Smooth muscle cell (in vitro differentiated cells): Measurements from ENCODE around the gene TBC1D9. TPM values are rescaled to one million over a fixed set of nuclear protein-coding genes. Genes with fewer than 3 reads are reported as not detected.

Source experiments
- DNase-seq: peaks from one replicate; lab custom pipeline; 2025; ENCODE audit not compliant: unreplicated experiment; lab: John Stamatoyannopoulos, UW
- H2AFZ ChIP-seq: fragments of 200-600 bp; sonication (generic); 2 replicates; pipeline ENCODE4 v1.6.0; 2016; ENCODE audit warnings: antibody characterized with exemption, low read depth, mild to moderate bottlenecking
- H3F3A ChIP-seq: fragments of 200-600 bp; sonication (generic); 2 replicates; pipeline ENCODE4 v1.6.0; 2017; ENCODE audit warnings: antibody characterized with exemption, low read depth
- H3K27ac ChIP-seq: fragments of 200-600 bp; sonication (generic); 2 replicates; pipeline ENCODE4 v1.5.1; 2016; ENCODE audit warnings: low read depth, mild to moderate bottlenecking
- H3K27me3 ChIP-seq: fragments of 200-600 bp; sonication (generic); 2 replicates; pipeline ENCODE4 v1.6.1; 2016; ENCODE audit warnings: low read depth, mild to moderate bottlenecking
- H3K36me3 ChIP-seq: fragments of 200-600 bp; sonication (generic); 2 replicates; pipeline ENCODE4 v1.5.1; 2016; ENCODE audit warnings: low read depth
- H3K4me1 ChIP-seq: fragments of 200-600 bp; sonication (generic); 2 replicates; pipeline ENCODE4 v1.5.1; 2016; ENCODE audit warnings: low read depth
- H3K4me2 ChIP-seq: fragments of 200-600 bp; sonication (generic); 2 replicates; pipeline ENCODE4 v1.6.0; 2016; ENCODE audit warnings: mild to moderate bottlenecking
- H3K4me3 ChIP-seq: fragments of 200-600 bp; sonication (generic); 2 replicates; pipeline ENCODE4 v1.5.1; 2016; ENCODE audit warnings: mild to moderate bottlenecking
- H3K79me2 ChIP-seq: fragments of 200-600 bp; sonication (generic); 2 replicates; pipeline ENCODE4 v1.6.0; 2016; ENCODE audit warnings: low read depth, mild to moderate bottlenecking
- H3K9ac ChIP-seq: fragments of 200-600 bp; sonication (generic); 2 replicates; pipeline ENCODE4 v1.6.0; 2016; ENCODE audit warnings: low read depth
- H3K9me3 ChIP-seq: fragments of 200-600 bp; sonication (generic); replicated peaks from 2 replicates; pipeline ENCODE4 v1.5.1; 2016; ENCODE audit warnings: low read depth
- H4K20me1 ChIP-seq: fragments of 200-600 bp; sonication (generic); 2 replicates; pipeline ENCODE4 v1.6.0; 2016; ENCODE audit warnings: low read depth
- CTCF ChIP-seq: fragments of 200-600 bp; sonication (generic); IDR thresholded peaks from 2 replicates; pipeline ENCODE4 v1.5.1; 2017; ENCODE audit warnings: borderline replicate concordance, mild to moderate bottlenecking, antibody characterized with exemption; ENCODE audit not compliant: insufficient read depth, poor library complexity, severe bottlenecking
- WGBS: methylation state at CpG from one replicate; pipeline ENCODE4 v1.1.7; 2016; ENCODE audit warnings: low lambda C conversion rate; 5-methylcytosine and 5-hydroxymethylcytosine counted together
- polyA plus RNA-seq: library from polyadenylated mRNA; unstranded; fragments of >200 nt; fragmentation: Nextera tagmentation; extraction: Ambion mirVana; gene quantifications from 2 replicates; pipeline ENCODE4 v1.2.1, GENCODE V29; 2016
- total RNA-seq: library from RNA; depleted of rRNA; stranded (reverse); fragments of >200 nt; gene quantifications from 2 replicates; pipeline ENCODE4 v1.2.3, GENCODE V29; 2014

The TBC1D9 gene
- total and polyA plus RNA-seq, 2 experiments from 2014 or later: 9.1 to 39.5 TPM

GRCh38 chr4:140680686-140681085, 75.5 kb downstream of the TBC1D9 start:
- Histone ChIP-seq H4K20me1 (no peaks in the 10 kb centered on the region), H3K27me3 (no peaks in the 10 kb centered on the region), H3K36me3 (no peaks in the 10 kb centered on the region), H3F3A (no peaks in the 10 kb centered on the region), H3K4me3 (no peak overlapping the region), H3K27ac (no peak overlapping the region), H3K79me2 (no peaks in the 10 kb centered on the region), H2AFZ (no peak overlapping the region), H3K9ac (no peak overlapping the region), H3K4me2 (no peak overlapping the region), H3K4me1 (no peaks in the 10 kb centered on the region), H3K9me3 (no peaks in the 10 kb centered on the region)
- no peak for DNase-seq
- TF ChIP-seq CTCF: no peak
- 100% methylated on average over 1 of the region's 1 CpG for WGBS

- no peaks in the 10 kb centered on the region for H3K27me3 ChIP-seq
- no peaks in the 10 kb centered on the region for H4K20me1 ChIP-seq
- TF ChIP-seq CTCF: no peak
- no peak overlapping the region for H3K4me2 ChIP-seq
- no peak overlapping the region for H2AFZ ChIP-seq
- H3K9ac ChIP-seq: no peak overlapping the region
- 100% methylated on average over 3 of the region's 3 CpGs for WGBS
- no peaks in the 10 kb centered on the region for H3K4me1 ChIP-seq
- H3K36me3 ChIP-seq: no peaks in the 10 kb centered on the region
- H3F3A ChIP-seq: peaks cover 5% of the 10 kb centered on the region
- no peak for DNase-seq
- H3K27ac ChIP-seq: no peak overlapping the region
- no peaks in the 10 kb centered on the region for H3K9me3 ChIP-seq
- H3K4me3 ChIP-seq: no peak overlapping the region
- no peaks in the 10 kb centered on the region for H3K79me2 ChIP-seq
Measured at GRCh38 chr4:140679576-140679975, 76.6 kb downstream of the TBC1D9 start.

- H4K20me1 ChIP-seq: no peaks in the 10 kb centered on the region
- DNase-seq: no peak
- no peak overlapping the region for H3K4me3 ChIP-seq
- H3K27me3 ChIP-seq: no peaks in the 10 kb centered on the region
- no peaks in the 10 kb centered on the region for H3K9me3 ChIP-seq
- TF ChIP-seq CTCF: no peak
- H3K36me3 ChIP-seq: no peaks in the 10 kb centered on the region
- H3K4me2 ChIP-seq: peak overlapping the region; percentile 20
- H3K79me2 ChIP-seq: no peaks in the 10 kb centered on the region
- peak overlapping the region; percentile 37 for H3K9ac ChIP-seq
- no peak overlapping the region for H2AFZ ChIP-seq
- H3F3A ChIP-seq: peaks cover 20% of the 10 kb centered on the region
- 68% methylated on average over 4 of the region's 4 CpGs for WGBS
- H3K27ac ChIP-seq: peak overlapping the region; percentile 22
- H3K4me1 ChIP-seq: peaks cover 15% of the 10 kb centered on the region
Measured at GRCh38 chr4:140675599-140676231, 80.5 kb downstream of the TBC1D9 start.

- Histone ChIP-seq H4K20me1 (no peaks in the 10 kb centered on the region), H3K36me3 (peaks cover 4% of the 10 kb centered on the region), H3K27me3 (no peaks in the 10 kb centered on the region), H3K4me3 (no peak overlapping the region), H2AFZ (no peak overlapping the region), H3K9me3 (no peaks in the 10 kb centered on the region), H3K9ac (no peak overlapping the region), H3F3A (peaks cover 20% of the 10 kb centered on the region), H3K4me1 (peaks cover 15% of the 10 kb centered on the region), H3K79me2 (no peaks in the 10 kb centered on the region), H3K4me2 (peak overlapping the region; percentile 55), H3K27ac (peak overlapping the region; percentile 64)
- DNase-seq: no peak
- 0% methylated on average over 3 of the region's 3 CpGs for WGBS
- TF ChIP-seq CTCF: no peak
Measured at GRCh38 chr4:140673729-140674128, 82.5 kb downstream of the TBC1D9 start.
